Motor neuron (in vitro differentiated cells): ENCODE measurements around the gene CENPU. TPM values are rescaled to one million over a fixed set of nuclear protein-coding genes. Genes with fewer than 3 reads are reported as not detected.
"Not testable (repeated sequence)": the region's sequence is repeated elsewhere in the genome, so short reads cannot be mapped to it uniquely, and the experiment has no call there.

Experiments
- ATAC-seq, 8 experiments: fragments of 200-7000 bp; cut with Tn5 transposase; replicated peaks in 6 of 8; 2 replicates each; pipeline ENCODE4 v1.8.0; 2021; ENCODE audit warnings: mild to moderate bottlenecking in 8 of 8, moderate library complexity in 8 of 8
- H3K27ac ChIP-seq, 2 donors: fragments of 250-450 bp; sonication (Bioruptor Pico); 2 replicates each; pipeline ENCODE4 v1.9.0; 2021; ENCODE audit warnings: antibody characterized with exemption in 2 of 2, mild to moderate bottlenecking in 2 of 2, moderate library complexity in 1 of 2
- H3K4me1 ChIP-seq, 2 donors: fragments of 250-450 bp; sonication (Bioruptor Pico); replicated peaks in 1 of 2; 2 replicates each; pipeline ENCODE4 v1.6.1; 2021; ENCODE audit warnings: antibody characterized with exemption in 2 of 2, mild to moderate bottlenecking in 2 of 2, moderate library complexity in 1 of 2
- H3K4me3 ChIP-seq, 5 donors: fragments of 250-450 bp; sonication (Bioruptor Pico); 2 replicates each; pipeline ENCODE4 v1.9.0; 2021; ENCODE audit warnings: antibody characterized with exemption in 5 of 5, mild to moderate bottlenecking in 5 of 5, moderate library complexity in 4 of 5
- WGBS, 10 experiments: fragments of 450-650 bp; shearing (Covaris generic); methylation state at CpG; one replicate each; pipeline ENCODE4 v1.0.0; 2022; 5-methylcytosine and 5-hydroxymethylcytosine counted together
- in situ Hi-C, 9 experiments: fragments of 400-800 bp; cut with MboI; loops; one replicate each; pipeline ENCODE4 v1.15.0; 2021; ENCODE audit warnings: low sequenced_read_pairs in 9 of 9, low pct_unique_long_range_greater_than_20kb in 2 of 9; ENCODE audit not compliant: unreplicated experiment in 9 of 9
- total RNA-seq, 8 experiments: library from RNA; unstranded; fragments of 300-600 nt; gene quantifications; 2 replicates each; pipeline versions ENCODE4 v1.2.3 to v1.2.4, GENCODE V29; 2022

Gene CENPU
- total RNA-seq, 8 experiments from 2014 or later, result 0.61 to 59.7 (median 3.4) TPM

DNA sequence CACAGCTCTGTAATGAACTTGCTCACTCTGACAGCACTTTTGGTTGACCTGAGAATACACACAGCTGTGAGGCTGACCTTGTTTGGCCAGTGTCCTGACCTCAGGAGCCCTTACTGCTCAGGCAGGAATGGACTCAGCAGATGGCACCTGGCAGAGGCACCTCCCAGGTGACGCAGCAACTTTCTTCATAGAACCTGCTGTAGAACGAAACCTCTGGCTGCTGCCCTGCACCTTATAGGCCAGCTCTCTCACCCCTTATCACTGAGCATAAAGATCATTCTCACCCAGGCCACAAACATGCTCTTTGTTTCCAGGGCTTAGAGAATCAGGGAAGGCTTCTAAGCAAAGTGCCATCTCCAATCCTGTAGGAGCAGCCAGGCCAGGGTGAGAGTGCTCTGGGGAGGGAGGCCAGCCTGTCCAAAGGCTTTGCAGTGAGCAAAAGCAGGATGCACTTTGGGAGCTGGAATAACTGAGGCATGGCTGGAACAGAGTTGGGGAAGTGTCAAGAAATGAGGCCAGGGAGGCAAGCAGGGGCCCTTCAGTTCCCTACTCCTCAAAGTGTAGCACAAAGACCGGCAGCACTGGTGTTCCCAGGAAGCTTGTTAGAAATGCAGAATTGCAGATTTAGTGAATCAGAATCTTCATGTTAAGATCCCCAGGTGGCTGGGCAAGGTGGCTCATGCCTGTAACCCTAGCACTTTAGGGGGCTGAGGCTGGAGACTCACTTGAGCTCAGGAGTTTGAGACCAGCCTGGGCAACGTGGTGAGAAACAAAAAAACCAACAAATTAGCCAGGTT is 13.3 kb upstream of the CENPU start:
- 0 to 80% (median 36%) methylated on average over 1 to 2 of the region's 4 CpGs; no CpG with 5 or more reads in 4 of the 10 experiments for WGBS, 10 experiments
- in situ Hi-C loops, result loop anchor here in 1 of 9 experiments (25.0 kb wide), 1 partner anchor 240 kb away; no protein-coding TSS in a partner anchor
- peak in 1 of 8 experiments; percentile 5 for ATAC-seq

DNA sequence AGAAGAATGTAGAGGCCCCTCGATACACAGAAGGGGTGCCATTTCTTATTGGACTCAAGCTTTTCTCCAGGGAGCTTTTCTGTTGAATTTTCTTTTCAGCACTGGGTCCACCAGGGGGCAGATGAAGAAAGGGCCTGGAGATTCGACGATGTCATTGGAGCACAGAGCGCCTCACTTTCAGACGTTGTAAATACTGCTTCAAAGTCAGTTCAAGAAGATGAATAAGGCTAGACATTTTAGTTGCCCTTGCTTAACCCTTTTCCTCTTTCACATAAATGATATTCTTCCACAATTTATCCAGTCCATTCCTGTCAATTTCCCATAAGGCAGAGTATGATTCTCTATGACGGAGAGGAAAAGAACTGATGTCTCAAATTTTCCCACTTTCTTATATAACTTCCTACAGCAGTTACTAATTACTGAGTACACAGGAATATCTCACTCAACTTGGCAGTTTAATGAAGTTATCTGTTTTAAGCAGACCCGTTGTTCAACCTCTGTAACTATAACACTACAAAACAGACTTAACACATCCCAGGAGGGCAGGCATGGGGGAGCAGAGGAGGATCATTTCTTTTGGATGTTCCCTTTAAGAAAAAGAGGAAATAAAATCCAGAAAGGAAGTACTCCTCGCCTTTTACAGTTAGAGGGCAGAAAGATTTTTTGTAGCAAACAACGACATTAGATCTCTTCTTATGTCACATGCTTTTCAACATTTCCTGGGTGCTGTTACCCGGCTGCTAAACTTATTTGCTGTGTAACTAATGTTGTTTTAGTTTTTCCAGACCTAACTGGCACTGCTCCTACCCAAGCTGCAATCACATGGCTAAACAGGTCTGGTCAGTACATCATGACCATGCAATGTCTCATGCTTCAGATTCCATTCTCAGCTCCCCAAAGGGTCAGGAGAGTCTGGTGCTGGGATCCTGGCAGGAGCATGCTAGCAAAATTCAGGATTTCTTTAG is 12.2 kb upstream of the CENPU start:
- Histone ChIP-seq H3K4me3 (no peak overlapping the region), H3K27ac (no peak overlapping the region), H3K4me1 (no peaks in the 10 kb centered on the region)
- in situ Hi-C loops, result loop anchor here in 1 of 9 experiments (25.0 kb wide), 1 partner anchor 241 kb away; no protein-coding TSS in a partner anchor
- WGBS, 10 experiments, result 9 to 100% (median 49%) methylated on average over 2 to 9 of the region's 10 CpGs; no CpG with 5 or more reads in 2 of the 10 experiments
- peak; percentile 17 to 83 (median 44) for ATAC-seq

More for the DNA sequence above, 13.3 kb upstream of the CENPU start:
- Histone ChIP-seq H3K4me3 (no peak overlapping the region), H3K4me1 (no peaks in the 10 kb centered on the region), H3K27ac (no peak overlapping the region)

DNA sequence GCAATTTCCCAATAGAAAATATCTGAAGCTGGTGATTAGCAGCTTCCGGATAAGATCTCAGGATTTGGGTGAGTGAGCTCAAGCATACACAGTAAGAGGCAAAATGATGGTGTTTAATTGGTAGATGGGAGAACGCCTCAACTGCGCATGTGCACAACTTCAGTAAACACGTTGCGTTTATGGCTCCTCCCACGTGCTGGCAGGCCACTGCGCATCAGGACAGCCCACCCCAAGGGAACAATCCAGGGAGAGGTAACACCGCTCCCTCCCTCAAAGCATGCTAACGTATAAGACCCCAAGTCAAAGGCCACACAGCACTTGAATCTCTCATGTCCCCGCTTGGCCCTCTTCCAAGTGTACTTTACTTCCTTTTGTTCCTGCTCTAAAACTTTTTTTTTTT is 10.3 kb upstream of the CENPU start:
- in situ Hi-C loops, result loop anchor here in 1 of 9 experiments (25.0 kb wide), 1 partner anchor 243 kb away; no protein-coding TSS in a partner anchor
- Histone ChIP-seq H3K4me3 (no peak overlapping the region), H3K4me1 (no peaks in the 10 kb centered on the region), H3K27ac (no peak overlapping the region)
- no peak for ATAC-seq
- 90 to 100% (median 97%) methylated on average over 1 to 7 of the region's 10 CpGs; no CpG with 5 or more reads in 6 of the 10 experiments for WGBS, 10 experiments

DNA sequence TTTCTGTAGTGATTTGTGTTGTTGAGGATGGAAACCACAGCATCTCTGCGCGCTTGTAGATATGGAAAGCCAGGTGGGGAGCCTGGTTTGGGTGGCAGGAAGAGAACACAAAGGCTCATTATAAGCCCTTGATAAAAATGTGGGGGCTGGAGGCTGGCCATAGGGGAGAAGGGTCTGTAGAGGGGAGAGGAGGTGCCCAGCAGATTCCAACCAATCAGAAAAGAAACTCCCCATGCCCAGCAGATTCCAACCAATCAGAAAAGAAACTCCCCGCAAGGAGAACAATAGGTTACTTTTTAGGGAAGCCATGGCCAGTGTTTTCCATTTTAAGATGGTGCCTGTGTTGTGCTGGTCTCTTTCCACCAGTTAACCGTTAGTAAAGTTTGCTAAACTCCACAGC is 9.8 kb upstream of the CENPU start:
- Histone ChIP-seq H3K4me1 (no peaks in the 10 kb centered on the region), H3K27ac (no peak overlapping the region), H3K4me3 (no peak overlapping the region)
- in situ Hi-C loops, result loop anchor here in 1 of 9 experiments (25.0 kb wide), 1 partner anchor 244 kb away; no protein-coding TSS in a partner anchor
- ATAC-seq, result no peak
- 60 to 100% (median 93%) methylated on average over 1 to 3 of the region's 4 CpGs; no CpG with 5 or more reads in 4 of the 10 experiments for WGBS, 10 experiments

DNA sequence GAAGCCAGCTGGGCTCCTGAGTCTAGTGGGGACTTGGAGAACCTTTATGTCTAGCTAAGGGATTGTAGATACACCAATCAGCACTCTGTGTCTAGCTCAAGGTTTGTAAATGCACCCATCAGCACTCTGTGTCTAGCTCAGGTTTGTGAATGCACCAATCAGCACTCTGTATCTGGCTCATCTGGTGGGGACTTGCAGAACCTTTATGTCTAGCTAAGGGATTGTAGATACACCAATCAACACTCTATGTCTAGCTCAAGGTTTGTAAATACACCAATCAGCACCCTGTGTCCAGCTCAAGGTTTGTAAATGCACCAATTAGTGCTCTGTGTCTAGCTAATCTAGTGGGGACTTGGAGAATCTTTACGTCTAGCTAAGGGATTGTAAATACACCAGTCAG is 7.8 kb upstream of the CENPU start:
- 50 to 100% (median 80%) methylated on average over 1 of the region's 1 CpG; no CpG with 5 or more reads in 6 of the 10 experiments for WGBS, 10 experiments
- not testable (repeated sequence) for H3K4me1 ChIP-seq, H3K27ac ChIP-seq, ATAC-seq, H3K4me3 ChIP-seq
- in situ Hi-C loops, result loop anchor here in 1 of 9 experiments (25.0 kb wide), 1 partner anchor 246 kb away; no protein-coding TSS in a partner anchor

DNA sequence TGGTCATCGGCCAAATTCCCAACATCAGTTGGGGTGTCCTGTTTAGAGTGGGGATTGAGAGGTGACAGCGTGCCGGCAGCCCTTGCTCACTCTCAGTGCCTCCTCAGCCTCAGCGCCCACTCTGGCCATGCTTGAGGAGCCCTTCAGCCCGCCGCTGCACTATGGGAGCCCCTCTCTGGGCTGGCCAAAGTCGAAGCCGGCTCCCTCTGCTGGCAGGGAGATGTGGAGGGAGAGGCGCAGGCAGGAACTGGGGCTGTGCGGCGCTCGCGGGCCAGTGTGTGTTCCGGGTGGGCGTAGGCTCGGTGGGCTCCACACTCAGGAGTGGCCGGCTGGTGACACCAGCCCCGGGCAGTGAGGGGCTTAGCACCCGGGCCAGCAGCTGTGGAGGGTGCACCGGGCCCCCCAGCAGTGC is 7.1 kb upstream of the CENPU start:
- Histone ChIP-seq H3K4me3 (no peak overlapping the region), H3K27ac (no peak overlapping the region), H3K4me1 (no peaks in the 10 kb centered on the region)
- in situ Hi-C loops, result loop anchor here in 1 of 9 experiments (25.0 kb wide), 1 partner anchor 246 kb away; no protein-coding TSS in a partner anchor
- 100% methylated on average over 1 of the region's 20 CpGs; no CpG with 5 or more reads in 8 of the 10 experiments for WGBS, 10 experiments
- no peak for ATAC-seq

DNA sequence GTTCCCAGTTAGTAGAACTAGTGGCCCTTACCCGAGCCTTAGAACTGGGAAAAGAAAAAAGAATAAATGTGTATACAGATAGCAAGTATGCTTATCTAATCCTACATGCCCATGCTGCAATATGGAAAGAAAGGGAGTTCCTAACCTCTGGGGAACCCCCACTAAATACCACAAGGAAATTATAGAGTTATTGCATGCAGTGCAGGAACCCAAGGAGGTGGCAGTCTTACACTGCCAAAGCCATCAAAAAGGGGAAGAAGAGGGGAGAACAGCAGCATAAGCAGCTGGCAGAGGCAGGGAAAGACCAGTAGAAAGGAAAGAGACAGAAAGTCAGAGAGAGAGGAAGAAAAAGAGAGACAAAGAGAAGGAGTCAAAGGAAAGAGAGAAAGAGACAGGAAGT is 5.7 kb upstream of the CENPU start:
- in situ Hi-C loops, result loop anchor here in 1 of 9 experiments (25.0 kb wide), 1 partner anchor 248 kb away; no protein-coding TSS in a partner anchor
- not testable (repeated sequence) for H3K4me1 ChIP-seq, H3K27ac ChIP-seq, H3K4me3 ChIP-seq, ATAC-seq
- 0 to 60% (median 38%) methylated on average over 1 of the region's 1 CpG; no CpG with 5 or more reads in 5 of the 10 experiments for WGBS, 10 experiments

DNA sequence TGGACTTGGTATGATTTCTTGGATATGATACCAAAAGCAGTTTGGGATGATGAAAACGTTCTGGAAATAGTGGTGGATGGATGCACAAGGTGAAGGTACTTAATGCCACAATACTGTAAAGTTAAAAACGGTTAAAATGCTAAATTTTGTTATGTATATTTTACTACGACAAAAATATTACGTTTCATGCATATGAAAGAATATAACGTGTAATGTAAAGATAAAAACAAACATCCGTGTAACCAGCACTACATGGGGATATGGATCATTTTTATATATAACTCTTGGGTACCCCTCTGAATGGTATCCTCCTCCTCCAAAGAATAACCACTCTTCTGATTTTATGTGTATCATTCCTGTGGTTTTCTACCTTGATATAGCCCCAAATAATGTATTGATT is 862 bp upstream of the CENPU start:
- no peak for ATAC-seq
- Histone ChIP-seq H3K27ac (peak overlapping the region in 1 of 2 donors; percentile 47), H3K4me3 (peak overlapping the region; percentile 29 to 68 (median 39)), H3K4me1 (peaks cover 2 to 4% of the 10 kb centered on the region in 2 donors)
- in situ Hi-C loops, result loop anchor here in 1 of 9 experiments (25.0 kb wide), 1 partner anchor 253 kb away; no protein-coding TSS in a partner anchor
- 38 to 100% (median 70%) methylated on average over 1 to 6 of the region's 6 CpGs for WGBS, 10 experiments

DNA sequence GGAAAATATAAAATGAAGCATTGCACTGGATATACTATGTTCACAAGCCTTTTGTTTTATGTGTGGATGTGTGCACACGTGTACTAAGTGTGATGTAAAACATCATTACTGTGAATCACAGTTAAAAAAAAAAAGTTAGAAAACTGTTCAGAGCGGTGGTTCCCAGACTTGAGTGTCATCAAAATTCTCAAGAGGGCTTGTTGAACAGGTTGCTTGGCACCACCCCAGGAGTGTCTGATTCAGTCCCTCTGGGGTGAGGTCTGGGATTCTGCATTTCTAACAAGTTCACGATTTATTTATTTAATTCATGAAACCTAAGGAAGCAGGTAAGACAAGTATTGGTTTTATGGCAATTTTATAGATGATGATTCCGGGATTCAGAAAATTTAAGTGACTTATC is 1.8 kb downstream of the CENPU start:
- ATAC-seq, result no peak
- no peak overlapping the region for H3K27ac ChIP-seq
- H3K4me3 ChIP-seq, result no peak overlapping the region
- H3K4me1 ChIP-seq, result peaks cover 2 to 4% of the 10 kb centered on the region in 2 donors
- 0 to 92% (median 58%) methylated on average over 1 to 4 of the region's 4 CpGs for WGBS, 10 experiments
- in situ Hi-C loops, result loop anchor here in 1 of 9 experiments (25.0 kb wide), 1 partner anchor 255 kb away; no protein-coding TSS in a partner anchor

DNA sequence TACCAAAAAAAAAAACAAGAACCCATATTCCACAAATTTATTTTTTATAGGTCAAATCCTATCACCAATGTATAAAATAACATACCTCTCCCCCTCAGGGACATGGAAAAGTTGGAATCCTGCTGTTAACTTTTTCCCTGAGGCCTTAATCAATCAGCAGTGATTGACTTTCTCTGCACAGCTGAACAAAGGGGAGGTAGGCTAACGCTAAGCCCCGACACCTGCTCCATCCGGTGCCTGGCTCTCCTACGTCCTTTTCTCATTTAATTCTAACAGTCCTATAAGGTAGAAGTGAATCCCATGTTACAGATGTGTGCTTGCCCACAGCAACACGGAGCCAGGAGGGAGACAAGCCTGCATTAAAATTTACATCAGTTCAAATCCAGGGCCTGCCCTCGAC is 2.8 kb downstream of the CENPU start:
- ATAC-seq, result no peak
- Histone ChIP-seq H3K4me3 (no peak overlapping the region), H3K4me1 (peaks cover 2 to 4% of the 10 kb centered on the region in 2 donors), H3K27ac (no peak overlapping the region)
- in situ Hi-C loops, result loop anchor here in 1 of 9 experiments (25.0 kb wide), 1 partner anchor 256 kb away; no protein-coding TSS in a partner anchor
- 46 to 91% (median 75%) methylated on average over 1 to 5 of the region's 6 CpGs; no CpG with 5 or more reads in 4 of the 10 experiments for WGBS, 10 experiments

DNA sequence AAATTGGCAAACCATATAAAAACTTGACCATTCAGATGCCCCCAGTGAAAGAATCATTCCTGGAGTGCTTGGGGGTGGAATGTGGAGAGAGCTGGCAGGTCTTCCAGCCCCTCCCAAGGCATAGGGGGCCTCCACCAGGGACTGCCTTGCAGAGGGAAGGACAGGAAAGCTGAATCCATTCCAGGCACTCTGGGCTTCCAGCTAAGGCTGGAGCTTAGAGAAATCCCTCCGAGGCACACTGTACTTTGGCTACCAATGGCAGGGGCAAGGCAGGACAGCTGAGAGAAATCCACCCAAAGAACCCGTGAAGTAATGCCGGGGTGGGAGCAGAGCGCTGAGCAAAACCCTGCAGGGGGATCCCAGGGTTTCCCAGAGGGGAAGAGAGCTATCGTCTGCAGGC is 4.0 kb downstream of the CENPU start:
- no peak for ATAC-seq
- no peak overlapping the region for H3K4me3 ChIP-seq
- in situ Hi-C loops, result loop anchor here in 1 of 9 experiments (25.0 kb wide), 1 partner anchor 257 kb away; no protein-coding TSS in a partner anchor
- H3K4me1 ChIP-seq, result peaks cover 0 to 4% of the 10 kb centered on the region in 2 donors
- 80 to 95% (median 94%) methylated on average over 1 to 4 of the region's 5 CpGs; no CpG with 5 or more reads in 5 of the 10 experiments for WGBS, 10 experiments
- H3K27ac ChIP-seq, result no peak overlapping the region

DNA sequence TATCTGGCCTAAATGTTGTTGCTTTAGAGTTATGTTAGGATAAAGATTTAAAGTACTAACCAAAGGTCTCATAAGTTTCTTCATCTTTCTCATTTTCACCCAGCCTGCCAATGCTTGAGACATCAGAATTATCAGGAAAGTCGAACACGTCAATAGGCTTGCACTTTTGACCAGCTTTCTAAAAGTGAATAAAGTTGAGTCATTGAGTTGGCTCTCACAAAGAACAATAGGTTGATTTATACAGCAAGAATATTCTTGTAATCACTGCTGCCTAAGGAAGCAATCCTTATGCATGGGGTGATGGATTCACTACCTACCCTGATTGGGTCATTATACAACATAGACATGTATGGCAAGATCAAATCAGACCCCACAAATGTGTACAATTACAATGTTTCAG is 5.0 kb downstream of the CENPU start:
- 69 to 100% (median 92%) methylated on average over 1 to 2 of the region's 2 CpGs; no CpG with 5 or more reads in 1 of the 10 experiments for WGBS, 10 experiments
- no peak overlapping the region for H3K27ac ChIP-seq
- no peak overlapping the region for H3K4me3 ChIP-seq
- ATAC-seq, result no peak
- in situ Hi-C loops, result loop anchor here in 1 of 9 experiments (25.0 kb wide), 1 partner anchor 258 kb away; no protein-coding TSS in a partner anchor
- peaks cover 0 to 4% of the 10 kb centered on the region in 2 donors for H3K4me1 ChIP-seq
